T-helper 1 cell treated with Interleukin-12 subunit alpha and Interleukin-12 subunit beta and Interleukin-4 antibody, amounts not matched to agents 30 μg/mL and 1 μg/mL, for 36 hours (primary cell): ENCODE measurements around the gene SULT1A2.
"Not testable (repeated sequence)": the region's sequence is repeated elsewhere in the genome, so short reads cannot be mapped to it uniquely, and the experiment has no call there.

Source experiments
- H3K27ac Mint-ChIP-seq: one replicate; pipeline ENCODE4 v1.8.0; 2021; ENCODE audit warnings: mild to moderate bottlenecking, mixed read lengths
- H3K27me3 Mint-ChIP-seq: one replicate; pipeline ENCODE4 v1.8.0; 2021; ENCODE audit warnings: low read depth, mixed read lengths
- H3K36me3 Mint-ChIP-seq: one replicate; pipeline ENCODE4 v1.8.0; 2021; ENCODE audit warnings: low read depth, mixed read lengths
- H3K4me1 Mint-ChIP-seq: one replicate; pipeline ENCODE4 v1.8.0; 2021; ENCODE audit warnings: low read depth, mixed read lengths
- H3K4me3 Mint-ChIP-seq: one replicate; pipeline ENCODE4 v1.8.0; 2021; ENCODE audit warnings: mild to moderate bottlenecking, moderate library complexity, mixed read lengths
- H3K9me3 Mint-ChIP-seq: one replicate; pipeline ENCODE4 v1.8.0; 2021; ENCODE audit warnings: mixed read lengths

Gene SULT1A2

DNA sequence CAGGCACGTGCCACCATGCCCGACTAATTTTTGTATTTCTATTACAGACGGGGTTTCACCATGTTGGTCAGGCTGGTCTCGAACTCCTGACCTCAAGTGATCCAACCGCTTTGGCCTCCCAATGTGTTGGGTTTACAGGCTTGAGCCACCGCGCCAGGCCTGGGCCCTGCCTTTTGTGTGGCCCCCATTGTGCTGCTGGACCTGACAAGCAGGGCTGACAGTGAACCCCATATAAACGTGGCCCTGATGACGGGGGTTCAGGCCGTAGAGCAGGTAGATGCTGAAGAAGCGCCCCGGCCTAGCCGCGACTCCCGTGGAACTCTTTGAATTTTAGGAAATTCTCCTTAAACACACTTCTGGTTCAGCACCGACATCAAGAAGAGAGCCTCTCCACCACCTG lies 17.7 kb upstream of the SULT1A2 start:
- H3K4me1 Mint-ChIP-seq, H3K27ac Mint-ChIP-seq, H3K36me3 Mint-ChIP-seq, H3K4me3 Mint-ChIP-seq, H3K27me3 Mint-ChIP-seq, H3K9me3 Mint-ChIP-seq: not testable (repeated sequence)

DNA sequence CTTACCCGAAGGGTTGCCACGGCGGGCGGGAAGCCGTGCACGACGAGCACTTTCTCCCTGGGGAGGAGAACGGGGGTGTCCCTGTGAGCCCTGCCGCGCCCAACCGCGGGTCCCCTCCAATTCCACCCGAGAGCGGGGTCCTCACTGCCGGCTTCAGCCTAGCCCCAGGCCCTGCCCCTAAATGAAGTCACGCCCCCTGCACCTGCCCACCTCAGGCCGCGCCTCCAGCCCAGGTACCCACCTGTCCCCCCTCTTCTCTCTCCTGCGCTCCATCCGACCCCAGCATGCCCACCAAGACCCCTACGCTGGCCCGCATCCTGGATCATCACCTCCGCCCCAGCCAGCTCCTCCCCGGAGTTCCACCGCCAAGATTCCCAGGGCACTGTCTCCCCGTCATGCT lies 17.1 kb upstream of the SULT1A2 start:
- H3K27ac Mint-ChIP-seq, H3K36me3 Mint-ChIP-seq, H3K4me3 Mint-ChIP-seq, H3K4me1 Mint-ChIP-seq, H3K27me3 Mint-ChIP-seq, H3K9me3 Mint-ChIP-seq: not testable (repeated sequence)

DNA sequence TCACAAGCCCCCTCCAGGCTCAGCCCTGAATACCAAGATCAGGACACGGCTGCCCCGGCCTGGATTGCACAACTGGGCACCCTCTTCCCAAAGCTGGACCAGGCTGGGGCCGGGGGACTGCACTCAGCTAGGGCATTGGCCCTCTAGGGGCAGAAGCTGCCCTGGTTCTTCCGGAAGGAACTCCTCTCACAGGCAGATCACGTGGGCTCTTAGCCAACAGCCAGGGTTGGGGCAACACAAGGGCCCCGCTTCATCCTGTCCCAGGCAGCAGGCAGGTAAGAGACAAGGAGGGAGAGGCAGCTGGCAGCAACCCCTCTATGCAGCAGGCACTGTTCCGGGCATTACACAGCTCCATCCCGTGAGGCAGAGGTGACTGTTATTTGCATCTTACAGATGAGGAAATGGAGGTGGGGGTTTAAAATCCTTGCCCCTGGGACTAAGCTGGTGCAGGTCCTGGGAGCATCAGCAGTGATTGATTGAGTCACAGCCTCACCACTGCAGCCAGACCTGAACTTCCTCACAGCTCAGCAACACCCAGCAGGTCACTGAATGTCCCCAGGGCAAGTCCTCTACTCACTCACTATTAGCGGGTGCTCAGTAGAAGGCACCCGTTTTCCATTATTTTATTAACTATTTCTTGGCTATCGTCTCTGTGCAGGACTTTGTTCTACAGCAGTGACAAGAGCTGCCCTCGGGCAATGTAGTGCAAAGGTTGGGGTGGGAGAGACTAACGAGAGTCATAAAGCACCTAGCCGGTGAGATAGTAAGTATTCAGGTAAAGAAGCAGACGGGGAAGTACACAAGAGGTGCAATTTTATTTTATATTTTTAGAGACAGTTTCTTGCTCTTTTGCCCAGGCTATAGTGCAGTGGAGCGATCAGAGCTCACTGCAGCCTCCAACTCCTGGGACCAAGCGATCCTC lies 15.8 kb upstream of the SULT1A2 start:
- H3K27me3 Mint-ChIP-seq, H3K4me3 Mint-ChIP-seq, H3K9me3 Mint-ChIP-seq, H3K27ac Mint-ChIP-seq, H3K36me3 Mint-ChIP-seq, H3K4me1 Mint-ChIP-seq: not testable (repeated sequence)

DNA sequence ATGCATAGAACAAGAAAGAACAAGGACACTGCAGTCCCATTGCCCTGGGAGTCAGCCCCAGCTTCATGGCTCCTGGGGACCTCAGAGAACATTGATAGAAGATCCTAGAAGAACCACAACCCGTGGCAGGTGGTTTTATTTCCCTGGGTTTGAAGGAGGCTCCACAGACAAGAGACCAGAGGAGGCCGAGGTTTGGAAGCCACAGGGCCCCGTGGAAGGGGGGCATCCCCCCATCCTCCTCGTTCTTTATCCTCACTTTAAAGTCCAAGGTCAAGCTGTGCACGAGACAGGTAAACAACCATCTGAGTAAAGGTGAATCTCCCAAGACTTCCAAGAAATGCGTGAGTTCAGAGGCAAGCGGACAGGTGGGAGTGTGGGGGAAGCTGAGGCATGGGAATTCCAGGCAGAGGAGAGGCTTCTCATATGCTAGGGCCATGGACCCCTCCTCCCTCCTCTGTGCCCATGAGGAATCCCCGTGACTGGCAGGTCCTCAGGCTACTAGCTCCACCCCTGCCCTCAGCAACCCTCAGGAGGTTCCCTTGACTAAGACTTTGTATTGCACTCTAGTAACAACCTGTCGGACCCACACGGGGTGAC lies 13.8 kb upstream of the SULT1A2 start:
- H3K27ac Mint-ChIP-seq = no peak overlapping the region
- no peaks in the 10 kb centered on the region for H3K27me3 Mint-ChIP-seq
- no peak overlapping the region for H3K4me3 Mint-ChIP-seq
- H3K4me1 Mint-ChIP-seq = peaks cover 8% of the 10 kb centered on the region
- H3K36me3 Mint-ChIP-seq = no peaks in the 10 kb centered on the region
- H3K9me3 Mint-ChIP-seq = no peaks in the 10 kb centered on the region

GRCh38 chr16:28609631-28610594 lies 13.1 kb upstream of the SULT1A2 start, which contains the start of gene SULT1A1:
Gene SULT1A1, minus strand, starts transcription at chr16:28610044. Its CDS starts 1,189 bp downstream, at chr16:28608855.
- Mint-ChIP-seq H3K27ac (no peak within 1 kb of the TSS), H3K9me3 (no peaks in the 10 kb centered on the region), H3K4me1 (peaks cover 8% of the 10 kb centered on the region), H3K36me3 (no peaks in the 10 kb centered on the region), H3K4me3 (no peak within 1 kb of the TSS), H3K27me3 (no peaks in the 10 kb centered on the region)

DNA sequence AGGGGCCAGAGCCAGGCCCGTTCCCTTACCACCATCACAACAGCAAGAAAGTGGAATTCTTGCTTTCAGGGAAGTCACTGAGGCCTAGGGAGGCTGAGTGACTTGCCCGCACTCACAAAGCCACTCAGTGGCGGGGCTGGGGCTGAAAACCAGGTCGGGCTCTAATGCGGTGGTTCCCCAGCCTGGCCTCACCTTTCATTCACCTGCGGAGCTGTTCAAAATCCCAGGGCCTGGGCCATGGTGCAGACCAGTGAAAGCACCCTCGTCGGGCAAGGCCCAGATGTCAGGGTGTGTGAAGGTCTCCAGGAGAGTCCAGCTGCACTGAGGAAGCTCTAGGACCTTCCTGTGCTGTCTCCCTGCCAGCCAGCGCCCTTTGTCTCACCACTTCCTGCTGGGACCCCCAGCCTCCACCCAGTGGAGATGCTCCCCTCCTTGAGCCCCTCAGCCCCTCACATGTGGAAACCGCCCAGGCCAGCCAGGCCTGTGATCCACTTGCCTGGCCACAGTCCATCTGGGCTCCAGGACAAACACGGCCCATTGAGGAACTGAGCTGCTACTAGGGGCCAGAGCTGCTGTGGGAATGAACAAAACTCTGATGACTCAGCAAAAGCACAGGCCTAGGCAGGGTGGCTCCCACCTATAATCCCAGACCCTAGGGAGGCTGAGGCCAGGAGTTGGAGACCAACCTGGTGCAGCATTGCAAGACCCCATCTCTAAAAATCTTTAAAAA lies 12.2 kb upstream of the SULT1A2 start:
- H3K27me3 Mint-ChIP-seq, H3K36me3 Mint-ChIP-seq, H3K4me3 Mint-ChIP-seq, H3K27ac Mint-ChIP-seq, H3K9me3 Mint-ChIP-seq, H3K4me1 Mint-ChIP-seq: not testable (repeated sequence)

DNA sequence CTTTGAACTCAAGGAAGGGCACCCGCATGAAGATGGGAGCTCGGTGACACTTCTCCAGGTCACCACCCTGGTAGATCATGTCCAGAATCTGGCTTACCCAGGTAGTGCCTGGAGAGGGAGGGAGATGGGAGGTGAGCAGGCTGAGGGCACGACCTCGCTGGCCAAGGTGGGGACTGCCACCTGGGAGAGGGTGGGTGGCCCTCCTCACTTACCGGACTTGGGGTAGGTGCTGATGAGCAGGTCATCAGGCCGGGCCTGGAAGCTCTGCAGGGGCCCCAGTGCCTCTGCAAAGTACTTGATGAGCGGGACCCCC lies 11.6 kb upstream of the SULT1A2 start:
- not testable (repeated sequence) for H3K27me3 Mint-ChIP-seq, H3K4me1 Mint-ChIP-seq, H3K9me3 Mint-ChIP-seq, H3K27ac Mint-ChIP-seq, H3K4me3 Mint-ChIP-seq, H3K36me3 Mint-ChIP-seq

DNA sequence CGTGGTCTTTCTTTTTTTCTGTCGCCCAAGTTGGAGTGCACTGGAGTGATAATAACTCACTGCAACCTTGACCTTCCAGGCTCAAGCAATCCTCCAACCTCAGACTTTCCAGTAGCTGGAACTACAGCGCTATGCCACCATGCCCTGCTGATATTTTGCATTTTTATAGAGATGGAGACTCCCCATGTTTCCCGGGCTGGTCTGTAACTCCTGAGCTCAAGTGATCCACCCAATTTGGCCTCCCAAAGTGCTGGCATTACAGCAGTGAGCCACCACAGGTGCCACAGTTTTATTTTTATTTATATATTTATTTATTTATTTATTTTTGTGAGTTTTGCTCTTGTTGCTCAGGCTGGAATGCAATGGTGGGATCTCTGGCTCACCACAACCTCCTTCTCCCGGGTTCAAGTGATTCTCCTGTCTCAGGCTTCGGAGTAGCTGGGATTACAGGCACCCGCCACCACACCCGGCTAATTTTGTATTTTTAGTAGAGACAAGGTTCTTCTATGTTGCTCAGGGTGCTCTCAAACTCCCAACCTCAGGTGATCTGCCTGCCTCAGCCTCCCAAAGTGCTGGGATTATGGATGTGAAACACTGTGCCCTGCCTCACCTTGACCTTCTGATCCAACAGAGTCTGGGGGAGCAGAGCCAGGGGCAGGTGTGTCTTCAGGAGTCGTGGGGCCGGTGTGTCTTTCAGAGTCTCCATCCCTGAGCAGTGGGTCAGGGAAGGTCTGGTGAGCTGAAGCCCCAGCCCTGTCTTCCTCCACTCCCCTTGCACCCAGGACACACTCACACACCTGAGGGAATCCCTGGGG lies 11.0 kb upstream of the SULT1A2 start:
- not testable (repeated sequence) for H3K27ac Mint-ChIP-seq, H3K36me3 Mint-ChIP-seq, H3K9me3 Mint-ChIP-seq, H3K4me1 Mint-ChIP-seq, H3K4me3 Mint-ChIP-seq, H3K27me3 Mint-ChIP-seq

GRCh38 chr16:28607116-28607623 lies 10.3 kb upstream of the SULT1A2 start:
- Mint-ChIP-seq H3K9me3 (no peaks in the 10 kb centered on the region), H3K36me3 (no peaks in the 10 kb centered on the region), H3K4me3 (no peak overlapping the region), H3K27me3 (no peaks in the 10 kb centered on the region), H3K27ac (no peak overlapping the region), H3K4me1 (peaks cover 8% of the 10 kb centered on the region)

GRCh38 chr16:28606291-28607115 lies 9.7 kb upstream of the SULT1A2 start:
- H3K4me1 Mint-ChIP-seq = peaks cover 8% of the 10 kb centered on the region
- H3K36me3 Mint-ChIP-seq = no peaks in the 10 kb centered on the region
- H3K9me3 Mint-ChIP-seq = no peaks in the 10 kb centered on the region
- no peaks in the 10 kb centered on the region for H3K27me3 Mint-ChIP-seq
- no peak overlapping the region for H3K27ac Mint-ChIP-seq
- no peak overlapping the region for H3K4me3 Mint-ChIP-seq

DNA sequence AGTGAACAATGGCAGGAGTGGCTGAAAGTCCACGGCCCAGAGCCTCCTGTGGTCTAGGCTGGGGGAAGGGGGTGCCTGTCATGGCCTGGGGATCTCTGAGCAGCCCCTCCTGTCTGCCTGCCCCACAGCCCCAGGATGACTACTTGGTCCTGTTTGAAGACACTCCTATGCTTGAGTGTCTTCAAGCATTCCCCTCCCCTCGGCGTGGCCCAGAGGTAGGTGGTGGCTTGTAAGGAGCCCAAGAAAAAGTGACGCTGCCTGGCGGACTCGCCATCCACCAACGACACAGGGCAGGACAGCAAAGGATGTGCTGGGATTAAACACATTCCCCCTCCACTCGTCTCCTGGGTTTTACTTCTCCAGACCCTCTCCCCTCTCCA lies 7.3 kb upstream of the SULT1A2 start:
- Mint-ChIP-seq H3K27ac (no peak overlapping the region), H3K27me3 (no peaks in the 10 kb centered on the region), H3K36me3 (no peaks in the 10 kb centered on the region), H3K4me3 (no peak overlapping the region), H3K4me1 (no peaks in the 10 kb centered on the region), H3K9me3 (no peaks in the 10 kb centered on the region)

DNA sequence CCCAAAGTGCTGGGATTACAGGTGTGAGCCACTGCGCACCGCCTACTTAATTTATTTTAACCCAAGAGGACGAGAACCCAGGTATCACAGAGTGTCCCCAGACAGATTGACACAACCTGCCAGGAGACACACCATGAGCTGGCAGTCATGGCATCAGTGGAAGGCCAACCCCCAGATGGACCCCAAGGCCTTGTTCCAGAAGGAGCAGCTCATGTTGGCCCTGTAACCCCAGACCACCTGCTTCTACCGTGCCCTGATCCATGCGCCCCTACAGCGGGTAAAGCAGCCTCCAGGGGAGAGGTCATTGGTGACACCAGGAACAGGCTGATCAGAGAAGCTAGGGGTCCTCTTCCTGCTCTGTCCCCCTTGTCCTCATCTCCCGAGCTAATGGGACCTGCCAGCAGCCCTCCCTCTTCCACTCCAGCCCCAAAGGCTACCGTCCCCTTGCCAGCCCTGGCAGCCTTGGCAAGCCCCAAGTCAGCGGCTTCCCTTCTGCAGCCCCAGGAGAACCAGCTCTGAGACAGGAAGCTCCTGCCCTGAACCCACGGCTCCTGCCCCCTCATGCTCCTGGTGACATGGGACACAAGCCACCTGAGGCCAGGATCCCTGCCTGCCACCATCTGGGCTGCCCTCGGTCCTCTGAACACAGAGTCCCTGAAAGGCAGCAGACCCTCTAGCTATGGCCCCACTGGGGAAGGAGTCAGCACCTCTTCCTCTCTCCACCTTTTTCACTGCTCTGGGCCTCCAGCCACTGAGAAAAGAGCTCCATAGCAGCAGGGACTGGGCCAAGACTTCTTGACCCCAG lies 6.7 kb upstream of the SULT1A2 start:
- Mint-ChIP-seq H3K27me3 (no peaks in the 10 kb centered on the region), H3K4me3 (no peak overlapping the region), H3K36me3 (no peaks in the 10 kb centered on the region), H3K27ac (no peak overlapping the region), H3K9me3 (no peaks in the 10 kb centered on the region), H3K4me1 (no peaks in the 10 kb centered on the region)
